NK-92 (cell line): ENCODE data around the gene FOLR2.
"Not testable (repeated sequence)": the region's sequence is repeated elsewhere in the genome, so short reads cannot be mapped to it uniquely, and the experiment has no call there.

Source experiments
- DNase-seq: peaks from one replicate; lab custom pipeline; 2025; ENCODE audit not compliant: unreplicated experiment; lab: John Stamatoyannopoulos, UW

Gene FOLR2

GRCh38 chr11:72216638-72217037 lies at the start of gene FOLR2:
TSS of gene FOLR2 (plus strand) at chr11:72216794. CDS start at chr11:72218585, 1,791 bp downstream.
- DNase-seq, result no peak

DNA sequence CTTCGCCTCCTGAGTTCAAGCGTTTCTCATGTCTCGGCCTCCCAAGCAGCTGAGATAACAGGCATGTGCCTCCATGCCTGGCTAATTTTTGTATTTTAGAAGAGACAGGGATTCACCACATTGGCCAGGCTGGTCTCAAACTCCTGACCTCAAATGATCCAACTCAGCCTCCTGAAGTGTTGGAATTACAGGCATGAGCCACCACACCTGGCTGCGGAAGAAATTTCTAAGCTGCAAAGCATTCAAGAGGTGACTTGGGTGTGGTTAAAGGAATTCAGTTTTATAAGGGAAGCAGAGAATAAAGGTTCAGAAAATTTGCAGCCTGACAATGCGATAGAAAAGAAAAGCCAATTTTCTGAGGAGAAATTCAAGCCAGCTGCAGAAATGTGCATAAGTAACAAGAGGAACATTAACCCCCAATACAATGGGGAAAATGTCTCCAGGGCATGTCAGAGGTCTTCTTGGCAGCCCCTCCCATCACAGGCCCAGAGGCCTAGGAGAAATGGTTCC lies 47.5 kb upstream of the FOLR2 start:
- DNase-seq, result not testable (repeated sequence)

DNA sequence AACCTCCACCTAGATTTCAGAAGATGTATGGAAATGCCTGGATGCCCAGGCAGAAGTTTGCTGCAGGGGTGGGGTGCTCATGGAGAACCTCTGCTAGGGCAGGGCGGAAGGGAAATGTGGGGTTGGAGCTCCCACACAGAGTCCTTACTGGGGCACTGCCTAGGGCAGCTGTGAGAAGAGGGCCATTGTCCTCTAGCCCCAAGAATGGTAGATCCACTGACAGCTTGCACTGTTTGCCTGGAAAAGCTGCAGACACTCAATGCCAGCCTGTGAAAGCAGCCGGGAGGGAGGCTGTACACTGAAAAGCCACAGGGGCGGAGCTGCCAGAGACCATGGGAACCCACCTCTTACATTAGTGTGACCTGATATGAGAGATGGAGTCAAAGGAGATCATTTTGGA lies 46.8 kb upstream of the FOLR2 start:
- not testable (repeated sequence) for DNase-seq

DNA sequence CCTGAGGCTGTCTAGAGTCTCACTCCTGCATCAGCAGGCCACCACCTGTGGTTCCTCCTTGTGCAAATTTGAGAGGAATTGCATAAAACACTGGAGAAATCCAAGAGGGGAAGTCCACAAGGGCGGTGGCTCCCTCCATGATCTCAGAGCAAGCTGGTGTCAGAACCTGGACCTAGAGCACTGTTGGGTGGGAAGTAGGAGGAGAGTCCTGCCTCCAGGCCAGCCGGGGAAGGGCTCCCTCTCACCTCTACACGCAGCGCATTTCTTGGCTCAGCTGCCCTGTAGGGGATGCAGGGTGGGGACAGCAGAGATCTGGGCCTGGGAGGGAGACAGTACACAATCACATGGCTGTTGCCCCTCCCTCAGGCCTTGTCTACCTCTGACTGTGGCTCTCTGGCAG lies 44.6 kb upstream of the FOLR2 start:
- DNase-seq, result not testable (repeated sequence)

GRCh38 chr11:72173291-72173690 lies 43.3 kb upstream of the FOLR2 start:
- DNase-seq, result no peak

GRCh38 chr11:72174302-72175070 lies 42.1 kb upstream of the FOLR2 start:
- DNase-seq, result no peak

DNA sequence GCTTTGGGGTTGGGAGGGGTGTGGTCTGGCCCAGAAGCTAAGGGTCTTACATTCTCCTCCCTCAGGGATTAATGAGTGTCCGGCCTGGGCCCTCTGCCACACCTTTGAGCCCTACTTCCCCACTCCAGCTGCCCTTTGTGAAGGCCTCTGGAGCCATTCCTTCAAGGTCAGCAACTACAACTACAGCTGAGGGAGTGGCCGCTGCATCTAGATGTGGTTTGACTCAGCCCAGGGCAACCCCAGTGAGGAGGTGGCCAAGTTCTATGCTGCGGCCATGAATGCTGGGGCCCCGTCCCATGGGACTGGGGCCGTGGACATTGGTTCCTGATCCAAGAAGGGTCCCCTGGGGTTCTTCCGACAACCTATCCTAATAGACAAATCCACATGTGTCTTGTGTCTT lies 38.9 kb upstream of the FOLR2 start:
- no peak for DNase-seq

DNA sequence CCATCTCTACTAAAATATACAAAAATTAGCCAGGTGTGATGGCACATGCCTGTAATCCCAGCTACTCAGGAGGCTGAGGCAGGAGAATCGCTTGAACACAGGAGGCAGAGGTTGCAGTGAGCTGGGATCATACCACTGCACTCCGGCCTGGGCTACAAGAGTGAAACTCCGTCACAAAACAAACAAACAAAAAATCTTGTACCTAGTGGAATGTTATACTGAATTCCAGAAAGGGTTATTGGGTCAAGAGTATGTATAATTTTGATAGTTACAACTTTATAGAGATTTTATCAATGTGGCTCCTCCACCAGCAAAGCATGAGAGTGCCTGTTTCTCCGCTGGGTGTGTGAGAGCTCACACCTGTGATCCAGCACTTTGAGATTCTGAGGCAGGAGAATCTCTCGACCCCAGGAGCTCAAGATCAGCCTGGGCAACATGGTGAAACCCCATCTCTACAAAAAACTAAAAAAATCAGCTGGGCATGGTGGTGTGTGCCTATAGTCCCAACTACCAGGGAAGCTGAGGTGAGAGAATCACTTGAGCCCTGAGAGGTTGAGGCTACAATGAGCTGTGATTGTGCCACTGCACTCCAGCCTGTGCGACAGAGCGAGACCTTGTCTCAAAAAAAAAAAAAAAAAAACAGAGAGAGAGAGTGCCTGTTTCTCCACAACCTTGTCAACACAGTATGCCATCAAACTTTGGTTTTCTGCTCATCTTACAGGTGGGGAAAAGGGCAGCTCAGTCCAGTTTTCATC lies 37.4 kb upstream of the FOLR2 start:
- no peak for DNase-seq

DNA sequence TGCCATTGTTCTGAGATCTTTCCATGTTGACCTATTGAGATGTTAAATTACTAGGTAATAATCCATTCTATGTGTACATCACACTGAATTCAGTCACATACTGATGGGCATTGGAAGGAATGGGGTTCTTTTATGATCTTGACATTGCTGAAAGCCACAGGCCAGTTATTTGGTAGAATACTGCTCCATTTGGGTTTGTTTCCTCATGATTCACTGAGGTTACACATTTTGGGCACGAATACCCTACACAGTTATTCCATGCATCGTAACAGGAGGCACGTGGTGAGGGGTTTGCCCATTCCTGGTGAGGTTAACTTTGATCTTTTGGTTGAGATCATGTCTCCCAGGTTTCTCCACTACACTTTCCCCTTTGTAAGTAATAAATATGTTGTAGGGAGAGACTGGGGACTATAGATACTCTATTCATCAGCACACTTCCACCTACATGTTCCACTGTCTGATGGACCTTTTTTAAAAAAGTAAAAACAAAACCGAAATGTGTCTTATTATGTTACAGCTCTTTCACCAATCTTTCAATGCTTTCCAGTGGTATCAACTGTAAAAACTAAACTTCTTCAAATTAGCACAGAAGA lies 36.7 kb upstream of the FOLR2 start:
- DNase-seq, result no peak

DNA sequence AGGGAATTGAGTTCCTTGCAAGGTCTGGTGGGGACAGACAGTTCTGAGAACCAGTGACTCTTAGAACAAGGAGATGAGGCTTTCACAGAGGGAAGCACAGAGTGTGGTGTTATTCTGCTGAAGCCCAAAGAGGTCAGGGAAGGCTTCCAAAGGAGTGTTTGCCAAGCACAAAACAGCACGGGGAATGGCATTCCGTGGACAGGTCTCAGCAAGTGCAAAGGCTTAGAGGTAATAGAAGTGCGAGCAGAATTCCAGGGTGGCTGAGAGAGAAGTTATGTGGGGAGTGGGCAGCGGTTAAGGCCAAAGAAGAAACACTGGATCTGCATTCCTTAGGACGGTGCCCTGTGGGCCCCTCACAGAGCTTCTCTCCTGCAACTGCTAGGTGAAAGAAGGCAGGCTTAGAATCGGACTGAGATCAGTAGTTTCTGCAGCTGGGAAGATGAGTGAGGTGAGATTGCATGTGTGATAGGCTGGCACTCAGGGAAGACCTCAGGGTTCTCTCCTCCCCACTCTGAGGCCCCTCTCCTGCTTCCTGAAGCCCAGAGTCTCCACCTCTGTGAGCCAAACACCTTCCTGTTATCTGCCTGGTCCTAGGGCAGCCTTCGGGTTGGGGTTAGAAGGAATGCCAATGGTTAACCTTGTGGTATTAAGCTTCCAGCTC lies 35.6 kb upstream of the FOLR2 start:
- DNase-seq, result not testable (repeated sequence)

GRCh38 chr11:72181553-72181958 lies 35.0 kb upstream of the FOLR2 start:
- DNase-seq, result not testable (repeated sequence)

DNA sequence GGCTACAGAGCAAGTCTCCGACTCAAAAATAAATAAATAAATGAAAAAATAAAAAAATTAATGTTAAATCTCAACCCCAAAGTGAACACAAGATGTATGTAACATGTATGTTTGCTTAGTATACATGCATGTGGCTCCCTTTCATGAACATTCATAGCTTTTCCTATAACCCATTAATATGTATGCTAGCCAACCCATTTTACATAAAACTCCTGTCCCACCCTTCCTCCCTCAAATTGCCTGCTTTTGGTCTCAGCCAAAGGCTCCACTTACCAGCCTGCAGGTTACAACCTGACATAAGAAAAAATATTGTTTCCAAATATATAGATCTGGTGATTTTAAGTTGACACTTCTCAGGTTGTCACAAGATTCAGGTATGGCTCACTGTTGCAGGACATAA lies 28.3 kb upstream of the FOLR2 start:
- DNase-seq, result no peak

- DNase-seq, result no peak
Measured at GRCh38 chr11:72189455-72190250, 26.9 kb upstream of the FOLR2 start.

DNA sequence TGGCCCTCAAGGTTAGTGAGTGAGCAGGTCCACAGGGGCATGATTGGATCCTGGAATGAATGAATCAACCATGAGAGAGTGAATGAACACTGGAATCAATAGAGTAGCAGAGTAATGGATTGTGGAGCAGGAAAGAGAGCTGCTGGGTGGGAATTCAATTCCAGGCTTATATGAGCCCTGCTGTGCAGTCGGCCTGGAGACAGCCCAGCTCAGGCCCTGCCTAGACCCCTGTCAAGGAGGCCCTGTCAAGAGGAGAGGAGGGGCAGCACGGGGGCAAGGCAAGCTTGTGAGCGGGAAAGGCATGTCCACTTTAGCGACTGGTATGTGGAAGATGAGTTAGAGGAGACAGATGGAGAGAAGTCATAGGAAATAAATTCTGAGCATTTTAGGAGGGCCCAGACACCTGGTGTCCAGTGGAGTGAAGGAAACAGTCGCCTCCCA lies 25.9 kb upstream of the FOLR2 start:
- DNase-seq, result no peak

DNA sequence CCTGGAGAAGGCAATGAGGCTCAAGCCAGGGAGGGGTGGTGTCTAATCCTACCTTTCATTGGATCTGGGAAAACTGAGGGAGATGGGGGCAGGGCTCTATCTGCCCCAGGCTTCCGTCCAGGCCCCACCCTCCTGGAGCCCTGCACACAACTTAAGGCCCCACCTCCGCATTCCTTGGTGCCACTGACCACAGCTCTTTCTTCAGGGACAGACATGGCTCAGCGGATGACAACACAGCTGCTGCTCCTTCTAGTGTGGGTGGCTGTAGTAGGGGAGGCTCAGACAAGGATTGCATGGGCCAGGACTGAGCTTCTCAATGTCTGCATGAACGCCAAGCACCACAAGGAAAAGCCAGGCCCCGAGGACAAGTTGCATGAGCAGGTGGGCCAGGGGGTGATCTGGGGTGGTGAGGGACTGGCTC lies 24.6 kb upstream of the FOLR2 start, which contains the start of gene FOLR1:
FOLR1 (plus strand) TSS at position 180 of the 421 bp plus-strand sequence; CDS start at position 214, 34 bp downstream.
- no peak for DNase-seq

- no peak for DNase-seq
Measured at GRCh38 chr11:72195518-72196270, 20.9 kb upstream of the FOLR2 start.

GRCh38 chr11:72201445-72201844 lies 15.1 kb upstream of the FOLR2 start:
- not testable (repeated sequence) for DNase-seq

GRCh38 chr11:72202571-72202970 lies 14.0 kb upstream of the FOLR2 start:
- DNase-seq, result no peak

GRCh38 chr11:72203163-72203562 lies 13.4 kb upstream of the FOLR2 start:
- no peak for DNase-seq
